K562 (cell line): ENCODE measurements around the gene RBFOX2. TPM values are rescaled to one million over a fixed set of nuclear protein-coding genes. Genes with fewer than 3 reads are reported as not detected.

Experiments used
- ARID2 ChIP-seq: fragments of 450-650 bp; IDR thresholded peaks from 2 replicates; pipeline ENCODE4 v1.6.1; 2017; ENCODE audit warnings: antibody characterized with exemption, mild to moderate bottlenecking
- ARID3A ChIP-seq: IDR thresholded peaks from 2 replicates; pipeline ENCODE4 v1.6.1; 2012; ENCODE audit warnings: low read depth, low read length, improper control_type of control experiment, borderline replicate concordance
- E4F1 ChIP-seq: fragments of 250-450 bp; sonication (Bioruptor Pico); IDR thresholded peaks from 2 replicates; pipeline ENCODE4 v1.5.0; 2021; ENCODE audit warnings: mild to moderate bottlenecking, borderline replicate concordance
- EP300 ChIP-seq: IDR thresholded peaks from 2 replicates; pipeline ENCODE4 v1.6.1; 2012; ENCODE audit warnings: low read length, improper control_type of control experiment
- L3MBTL2 ChIP-seq: fragments of 450-650 bp; IDR thresholded peaks from 2 replicates; pipeline ENCODE4 v1.6.1; 2016; ENCODE audit warnings: mild to moderate bottlenecking, moderate library complexity
- MEF2A ChIP-seq: IDR thresholded peaks from 2 replicates; pipeline ENCODE4 v1.6.1; 2011; ENCODE audit warnings: low read depth, mild to moderate bottlenecking, low read length, moderate library complexity; ENCODE audit not compliant: control insufficient read depth
- NR2C1 ChIP-seq, 2 experiments: fragments of 450-650 bp; IDR thresholded peaks; 2 replicates each; pipeline ENCODE4 v1.6.1; 2017; ENCODE audit warnings: mild to moderate bottlenecking in 2 of 2, antibody characterized with exemption in 1 of 2, inconsistent platforms in 1 of 2, missing compliant biosample characterization in 1 of 2, missing genetic modification characterization in 1 of 2
- POLR2B ChIP-seq: fragments of 450-650 bp; IDR thresholded peaks from 2 replicates; pipeline ENCODE4 v1.6.1; 2018; ENCODE audit warnings: low read depth; ENCODE audit not compliant: partially characterized antibody
- PRDM10 ChIP-seq: fragments of 450-650 bp; IDR thresholded peaks from 2 replicates; pipeline ENCODE4 v1.6.1; 2018; ENCODE audit not compliant: partially characterized antibody
- RBM25 ChIP-seq: fragments of 200-400 bp; formaldehyde crosslinking; IDR thresholded peaks from 2 replicates; pipeline ENCODE4 v1.6.1; 2018; ENCODE audit warnings: low read length, low read depth, moderate library complexity; ENCODE audit not compliant: severe bottlenecking
- polyA plus RNA-seq, 8 experiments: library from polyadenylated mRNA; depleted of rRNA in 4 of 8; stranded (reverse) in 5 of 8; unstranded in 3 of 8; fragments of >200 nt; fragmentation: Nextera tagmentation in 2 of 8; fragmentation: Illumina TruSeq in 1 of 8; extraction: Ambion mirVana in 2 of 8; extraction: Trizol in 1 of 8; gene quantifications; 2 replicates each; pipeline versions ENCODE4 v1.2.1 to v1.2.3, GENCODE V29; 2011 to 2014; ENCODE audit warnings: inconsistent platforms in 1 of 8, missing spikeins in 1 of 8
- total RNA-seq, 7 experiments: library from RNA; depleted of rRNA in 6 of 7; stranded (reverse); fragments of >200 nt in 6 of 7; fragmentation: Illumina TruSeq in 2 of 7; extraction: Trizol in 2 of 7; gene quantifications; 2 replicates each; pipeline versions ENCODE4 v1.2.1 to v1.2.3, GENCODE V29; 2011 to 2021; ENCODE audit warnings: low replicate concordance in 1 of 7

RBFOX2 gene
- total and polyA plus RNA-seq, 9 of the 15 experiments (the other 6 are each of a cell fraction or from before 2014, with no cell fraction given), result 5.8 to 24.8 (median 14.2) TPM

- peak; percentile 97 for TF ChIP-seq ARID3A
- TF ChIP-seq EP300, result peak; percentile 82
- TF ChIP-seq NR2C1 (IDR thresholded peaks at IDR 0.05), result peak; percentile 94
- peak; percentile 95 for TF ChIP-seq NR2C1 (tag; IDR thresholded peaks at IDR 0.05)
- no peak for TF ChIP-seq PRDM10
- peak; percentile 77 for TF ChIP-seq MEF2A
- no peak for TF ChIP-seq RBM25
- no peak; the same call in none of the 2 replicates for TF ChIP-seq L3MBTL2
- no peak for TF ChIP-seq ARID2
- no peak for TF ChIP-seq E4F1 (CRISPR knock-in tag)
- no peak for TF ChIP-seq POLR2B
Observed at GRCh38 chr22:35742342-35743100, 286.1 kb downstream of the RBFOX2 start (continued).
